Hepatocyte (in vitro differentiated cells): ENCODE results near the gene CLEC14A.

ENCODE experiments used
- EZH2 ChIP-seq: fragments of 200-600 bp; sonication (generic); IDR thresholded peaks from 2 replicates; pipeline ENCODE4 v1.6.1; 2016; ENCODE audit warnings: antibody characterized with exemption, mild to moderate bottlenecking, borderline replicate concordance
- EZH2phosphoT487 ChIP-seq: fragments of 200-600 bp; sonication (generic); IDR thresholded peaks from one replicate; pipeline ENCODE4 v1.6.1; 2018; ENCODE audit warnings: antibody characterized with exemption, mild to moderate bottlenecking, low read depth, moderate library complexity; ENCODE audit not compliant: unreplicated experiment, severe bottlenecking
- TF ChIP-seq, protein P1 (sequence below): fragments of 200-600 bp; sonication (generic); IDR thresholded peaks from 2 replicates; pipeline ENCODE4 v1.5.1; 2016; ENCODE audit warnings: antibody characterized with exemption, mild to moderate bottlenecking; ENCODE audit not compliant: poor library complexity

DNA sequence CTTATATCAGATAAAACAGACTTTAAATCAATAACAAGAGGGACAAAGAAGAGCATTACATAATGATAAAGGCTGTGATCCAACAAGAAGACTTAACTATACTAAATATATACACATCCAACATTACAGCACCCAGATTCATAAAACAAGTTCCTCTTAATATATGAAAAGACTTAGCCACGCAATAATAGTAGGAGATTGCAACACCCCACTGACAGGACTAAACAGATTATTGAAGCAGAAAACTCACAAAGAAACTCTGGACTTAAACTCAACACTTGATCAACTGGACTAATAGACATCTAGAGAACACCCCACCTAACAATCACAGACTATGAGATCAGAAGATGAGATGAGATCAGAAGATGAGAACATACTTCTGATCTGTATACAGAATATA is 5.7 kb upstream of the CLEC14A start:
- TF ChIP-seq, protein P1, sequence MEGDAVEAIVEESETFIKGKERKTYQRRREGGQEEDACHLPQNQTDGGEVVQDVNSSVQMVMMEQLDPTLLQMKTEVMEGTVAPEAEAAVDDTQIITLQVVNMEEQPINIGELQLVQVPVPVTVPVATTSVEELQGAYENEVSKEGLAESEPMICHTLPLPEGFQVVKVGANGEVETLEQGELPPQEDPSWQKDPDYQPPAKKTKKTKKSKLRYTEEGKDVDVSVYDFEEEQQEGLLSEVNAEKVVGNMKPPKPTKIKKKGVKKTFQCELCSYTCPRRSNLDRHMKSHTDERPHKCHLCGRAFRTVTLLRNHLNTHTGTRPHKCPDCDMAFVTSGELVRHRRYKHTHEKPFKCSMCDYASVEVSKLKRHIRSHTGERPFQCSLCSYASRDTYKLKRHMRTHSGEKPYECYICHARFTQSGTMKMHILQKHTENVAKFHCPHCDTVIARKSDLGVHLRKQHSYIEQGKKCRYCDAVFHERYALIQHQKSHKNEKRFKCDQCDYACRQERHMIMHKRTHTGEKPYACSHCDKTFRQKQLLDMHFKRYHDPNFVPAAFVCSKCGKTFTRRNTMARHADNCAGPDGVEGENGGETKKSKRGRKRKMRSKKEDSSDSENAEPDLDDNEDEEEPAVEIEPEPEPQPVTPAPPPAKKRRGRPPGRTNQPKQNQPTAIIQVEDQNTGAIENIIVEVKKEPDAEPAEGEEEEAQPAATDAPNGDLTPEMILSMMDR = no peak
- TF ChIP-seq EZH2phosphoT487 (no peak), EZH2 (no peak)
